ENCODE data around the gene TRIM52. TPM values are rescaled to one million over a fixed set of nuclear protein-coding genes. Genes with fewer than 3 reads are reported as not detected.

The TRIM52 gene
- total and polyA plus RNA-seq, 9 of the 15 experiments (the other 6 are each of a cell fraction or from before 2014, with no cell fraction given): 3.3 to 21.9 (median 13.5) TPM

DNA sequence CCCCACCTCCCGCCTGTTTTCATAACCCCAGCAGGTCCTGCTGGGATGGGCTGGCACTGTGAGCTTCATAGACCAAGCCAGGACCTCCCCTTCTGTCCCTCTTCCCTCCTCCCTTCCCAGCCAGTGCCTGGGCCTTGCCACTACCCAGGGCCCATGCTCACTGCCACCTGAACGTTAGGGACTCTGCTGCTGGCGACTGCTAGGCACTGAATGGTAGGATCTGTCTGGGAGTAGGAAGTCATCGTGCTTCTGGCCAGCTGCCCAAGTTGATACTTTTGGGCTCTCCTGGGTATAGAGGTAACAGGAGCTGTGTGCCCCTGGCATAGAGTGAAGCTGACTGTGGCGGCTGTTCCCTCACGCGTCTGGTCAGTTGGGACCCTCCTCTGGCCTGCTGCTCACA lies 29.5 kb downstream of the TRIM52 start:
- Histone ChIP-seq H4K20me1 (replicated peaks; ENCODE audit: control insufficient read depth, insufficient read depth, low read length) (peaks cover 12% of the 10 kb centered on the region; the same call in 1 of the 2 replicates), H3K4me3 (no peak overlapping the region), H2AFZ (ENCODE audit: low read depth, low read length) (no peak overlapping the region), H3K4me1 (replicated peaks in 1 of 2; ENCODE audit: control insufficient read depth in 2 of 2, insufficient read depth in 2 of 2, low read length in 2 of 2) (peaks cover 0 to 9% of the 10 kb centered on the region in 2 experiments; a peak in 1 of 5 replicates), H3K79me2 (ENCODE audit: control insufficient read depth, insufficient read depth, low read length) (peaks cover 2% of the 10 kb centered on the region; the same call in 2 of the 3 replicates), H3K9ac (ENCODE audit: insufficient read depth in 1 of 2, low read depth in 2 of 2, low read length in 2 of 2) (peak overlapping the region in 1 of 2 experiments; percentile 50; a peak in 1 of 4 replicates), H3K27ac (ENCODE audit: extremely low read depth, low read depth, low read length) (no peak overlapping the region), H3K36me3 (ENCODE audit: control insufficient read depth, insufficient read depth, low read length) (peaks cover 85% of the 10 kb centered on the region), H3K27me3 (ENCODE audit: control insufficient read depth in 2 of 2, insufficient read depth in 2 of 2, low read length in 2 of 2) (no peaks in the 10 kb centered on the region), H3K9me3 (replicated peaks; ENCODE audit: control insufficient read depth, insufficient read depth, low read depth, low read length) (no peaks in the 10 kb centered on the region), H3K9me1 (ENCODE audit: control insufficient read depth, insufficient read depth, low read length) (peaks cover 3% of the 10 kb centered on the region), H3K4me2 (ENCODE audit: insufficient read depth, low read length) (no peak overlapping the region)
- ATAC-seq (no peak), DNase-seq (ENCODE audit: extremely low read depth in 1 of 4, low spot score in 3 of 4) (no peak), FAIRE-seq (no peak)
- no TSS peak for BruUV-seq (replicated peaks)
- in situ Hi-C loops (cut with MboI): no loop called here
- no peak for TF ChIP-seq ZNF830 (CRISPR knock-in tag; IDR thresholded peaks at IDR 0.05)
- TF ChIP-seq ZNF175 (CRISPR knock-in tag; IDR thresholded peaks at IDR 0.05; ENCODE audit: low read depth): no peak
- TF ChIP-seq FOXK2 (conservative IDR thresholded peaks at IDR 0.05 in 1 of 2, IDR thresholded peaks at IDR 0.05 in 1 of 2; ENCODE audit: low read depth in 2 of 2): no peak
- TF ChIP-seq NCOA1 (IDR thresholded peaks at IDR 0.05; ENCODE audit: low read depth): no peak
- CTCF ChIA-PET (ENCODE audit: low intra/inter-chr PET ratio): no interaction called here
- intact Hi-C loops (cut with micrococcal nuclease): no loop called here
- WGBS (ENCODE audit: insufficient coverage, low coverage, missing lambda C conversion rate): 79% methylated on average over 7 of the region's 7 CpGs
- POLR2A ChIA-PET: interaction anchor here (0.9 to 1.3 kb wide), 2 partner anchors 8 to 13 kb away, joined by 3 read pairs; partner anchors contain the start of gene RACK1

DNA sequence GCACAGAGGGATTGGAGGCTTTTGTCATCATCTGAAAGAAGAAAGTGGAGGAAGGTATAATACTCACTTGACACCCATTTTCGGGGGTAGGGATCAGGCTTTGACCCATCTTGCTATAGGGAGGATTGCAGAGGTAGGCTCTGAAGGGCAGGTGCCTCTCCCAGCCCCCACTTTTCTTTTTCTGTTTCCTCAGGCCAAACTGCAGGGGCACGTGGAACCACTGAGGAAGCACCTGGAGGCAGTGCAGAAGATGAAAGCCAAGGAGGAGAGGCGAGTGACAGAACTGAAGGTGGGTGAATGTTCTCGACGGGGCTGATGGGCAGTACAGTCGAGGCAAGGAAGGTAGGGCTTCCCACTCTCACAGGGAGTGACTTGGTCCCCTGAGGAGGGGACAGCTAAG lies 30.4 kb downstream of the TRIM52 start:
- Histone ChIP-seq H3K9ac (ENCODE audit: insufficient read depth in 1 of 2, low read depth in 2 of 2, low read length in 2 of 2) (no peak overlapping the region), H3K4me1 (replicated peaks in 1 of 2; ENCODE audit: control insufficient read depth in 2 of 2, insufficient read depth in 2 of 2, low read length in 2 of 2) (peaks cover 0 to 9% of the 10 kb centered on the region in 2 experiments; a peak in 1 of 5 replicates), H3K9me1 (ENCODE audit: control insufficient read depth, insufficient read depth, low read length) (peaks cover 3% of the 10 kb centered on the region), H4K20me1 (replicated peaks; ENCODE audit: control insufficient read depth, insufficient read depth, low read length) (peaks cover 10% of the 10 kb centered on the region; the same call in 1 of the 2 replicates), H3K4me2 (ENCODE audit: insufficient read depth, low read length) (no peak overlapping the region), H3K27ac (ENCODE audit: extremely low read depth, low read depth, low read length) (no peak overlapping the region), H3K79me2 (ENCODE audit: control insufficient read depth, insufficient read depth, low read length) (peaks cover 9% of the 10 kb centered on the region), H3K4me3 (no peak overlapping the region), H3K9me3 (replicated peaks; ENCODE audit: control insufficient read depth, insufficient read depth, low read depth, low read length) (no peaks in the 10 kb centered on the region), H3K36me3 (ENCODE audit: control insufficient read depth, insufficient read depth, low read length) (peaks cover 83% of the 10 kb centered on the region; the same call in 2 of the 3 replicates), H3K27me3 (ENCODE audit: control insufficient read depth in 2 of 2, insufficient read depth in 2 of 2, low read length in 2 of 2) (no peaks in the 10 kb centered on the region), H2AFZ (ENCODE audit: low read depth, low read length) (no peak overlapping the region)
- BruUV-seq (replicated peaks): no TSS peak
- intact Hi-C loops (cut with micrococcal nuclease) (no loop called here), in situ Hi-C loops (cut with MboI) (no loop called here)
- ChIA-PET POLR2A (interaction anchor here (0.9 kb wide), 1 partner anchor 9 kb away, joined by 3 read pairs; no protein-coding TSS in a partner anchor), CTCF (ENCODE audit: low intra/inter-chr PET ratio) (no interaction called here)
- DNase-seq (ENCODE audit: extremely low read depth in 1 of 4, low spot score in 3 of 4) (no peak), FAIRE-seq (no peak), ATAC-seq (no peak)
- WGBS (ENCODE audit: insufficient coverage, low coverage, missing lambda C conversion rate): 72% methylated on average over 6 of the region's 6 CpGs
- peak; percentile 28; the same call in 1 of the 2 replicates for TF ChIP-seq RBFOX2 (IDR thresholded peaks at IDR 0.05; ENCODE audit: low read depth, low read length)
- TF ChIP-seq, protein P1, sequence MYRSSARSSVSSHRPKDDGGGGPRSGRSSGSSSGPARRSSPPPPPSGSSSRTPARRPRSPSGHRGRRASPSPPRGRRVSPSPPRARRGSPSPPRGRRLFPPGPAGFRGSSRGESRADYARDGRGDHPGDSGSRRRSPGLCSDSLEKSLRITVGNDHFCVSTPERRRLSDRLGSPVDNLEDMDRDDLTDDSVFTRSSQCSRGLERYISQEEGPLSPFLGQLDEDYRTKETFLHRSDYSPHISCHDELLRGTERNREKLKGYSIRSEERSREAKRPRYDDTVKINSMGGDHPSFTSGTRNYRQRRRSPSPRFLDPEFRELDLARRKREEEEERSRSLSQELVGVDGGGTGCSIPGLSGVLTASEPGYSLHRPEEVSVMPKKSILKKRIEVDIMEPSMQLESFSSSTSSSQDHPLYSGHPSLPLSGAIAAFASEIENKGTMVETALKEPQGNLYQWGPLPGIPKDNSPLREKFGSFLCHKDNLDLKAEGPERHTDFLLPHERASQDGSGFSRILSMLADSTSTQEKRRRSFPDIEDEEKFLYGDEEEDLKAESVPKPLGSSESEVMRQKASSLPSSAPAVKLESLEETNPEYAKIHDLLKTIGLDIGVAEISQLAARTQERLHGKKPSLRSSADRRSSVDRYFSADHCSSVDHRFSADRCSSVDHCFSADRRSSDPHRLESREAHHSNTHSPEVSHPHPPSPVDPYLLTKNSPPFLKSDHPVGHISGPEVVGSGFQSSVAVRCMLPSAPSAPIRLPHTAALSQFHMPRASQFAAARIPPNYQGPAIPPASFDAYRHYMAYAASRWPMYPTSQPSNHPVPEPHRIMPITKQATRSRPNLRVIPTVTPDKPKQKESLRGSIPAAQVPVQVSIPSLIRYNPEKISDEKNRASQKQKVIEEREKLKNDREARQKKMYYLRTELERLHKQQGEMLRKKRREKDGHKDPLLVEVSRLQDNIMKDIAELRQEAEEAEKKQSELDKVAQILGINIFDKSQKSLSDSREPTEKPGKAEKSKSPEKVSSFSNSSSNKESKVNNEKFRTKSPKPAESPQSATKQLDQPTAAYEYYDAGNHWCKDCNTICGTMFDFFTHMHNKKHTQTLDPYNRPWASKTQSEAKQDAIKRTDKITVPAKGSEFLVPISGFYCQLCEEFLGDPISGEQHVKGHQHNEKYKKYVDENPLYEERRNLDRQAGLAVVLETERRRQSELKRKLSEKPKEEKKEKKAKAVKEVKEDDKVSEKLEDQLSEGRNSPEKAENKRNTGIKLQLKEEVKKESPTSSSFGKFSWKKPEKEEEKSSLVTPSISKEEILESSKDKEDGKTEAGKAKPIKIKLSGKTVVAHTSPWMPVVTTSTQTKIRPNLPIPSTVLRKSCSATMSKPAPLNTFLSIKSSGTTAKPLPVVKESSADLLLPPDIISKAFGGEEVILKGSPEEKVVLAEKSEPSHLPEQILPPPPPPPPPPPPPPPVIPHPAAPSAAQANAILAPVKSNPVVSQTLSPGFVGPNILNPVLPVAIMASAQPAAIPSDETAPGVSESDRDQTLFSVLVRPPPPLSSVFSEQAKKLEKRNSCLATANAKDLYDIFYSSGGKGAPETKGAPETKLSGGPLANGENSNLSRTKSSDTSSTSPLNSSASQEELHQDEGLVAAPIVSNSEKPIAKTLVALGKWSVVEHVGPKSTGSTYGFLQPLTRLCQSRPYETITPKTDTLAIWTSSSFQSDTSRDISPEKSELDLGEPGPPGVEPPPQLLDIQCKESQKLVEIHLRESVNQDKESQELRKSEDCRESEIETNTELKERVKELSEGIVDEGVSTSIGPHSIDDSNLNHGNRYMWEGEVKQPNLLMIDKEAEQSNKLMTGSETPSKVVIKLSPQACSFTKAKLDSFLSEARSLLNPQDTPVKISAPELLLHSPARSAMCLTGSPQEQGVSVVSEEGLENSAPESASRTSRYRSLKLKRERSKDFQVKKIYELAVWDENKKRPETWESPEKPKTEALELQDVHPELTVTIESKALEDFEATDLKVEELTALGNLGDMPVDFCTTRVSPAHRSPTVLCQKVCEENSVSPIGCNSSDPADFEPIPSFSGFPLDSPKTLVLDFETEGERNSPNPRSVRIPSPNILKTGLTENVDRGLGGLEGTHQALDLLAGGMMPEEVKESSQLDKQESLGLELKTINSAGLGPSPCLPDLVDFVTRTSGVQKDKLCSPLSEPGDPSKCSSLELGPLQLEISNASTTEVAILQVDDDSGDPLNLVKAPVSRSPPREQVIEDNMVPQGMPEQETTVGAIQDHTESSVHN (IDR thresholded peaks at IDR 0.05; ENCODE audit: borderline replicate concordance in 1 of 2, low read depth in 1 of 2): no peak
- no peak for TF ChIP-seq ZNF408 (CRISPR knock-in tag; IDR thresholded peaks at IDR 0.05; ENCODE audit: low read depth)
- TF ChIP-seq ZEB2 (IDR thresholded peaks at IDR 0.05): no peak
